Measurements from ENCODE around the gene CDC14B.

CDC14B gene

DNA sequence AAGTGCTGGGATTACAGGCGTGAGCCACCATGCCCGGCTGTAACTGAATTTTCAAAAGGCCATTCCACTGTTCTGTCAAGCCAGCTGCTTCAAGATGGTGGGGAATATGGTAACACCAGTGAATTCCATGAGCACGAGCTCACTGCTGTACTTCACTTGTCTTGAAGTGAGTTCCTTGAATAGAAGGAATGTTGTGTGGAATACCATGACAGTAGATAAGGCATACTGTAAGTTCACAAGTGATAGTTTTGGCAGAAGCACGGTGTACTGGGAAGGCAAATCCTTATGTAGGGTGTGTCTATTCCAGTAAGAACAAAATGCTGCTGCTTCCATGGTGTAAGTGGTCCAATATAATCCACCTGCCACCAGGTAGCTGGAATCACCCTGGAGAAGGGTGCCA is 42.1 kb upstream of the CDC14B start:
- no peak overlapping the region for H3K4me3 ChIP-seq (ENCODE audit: low read depth, low read length)
- in situ Hi-C loops (cut with HindIII; ENCODE audit: low sequenced_read_pairs) = no loop called here
- DNase-seq (ENCODE audit: low read depth, low spot score) = peak; percentile 13
- no peak for TF ChIP-seq CTCF (IDR thresholded peaks at IDR 0.05; ENCODE audit: low read depth, low read length)

DNA sequence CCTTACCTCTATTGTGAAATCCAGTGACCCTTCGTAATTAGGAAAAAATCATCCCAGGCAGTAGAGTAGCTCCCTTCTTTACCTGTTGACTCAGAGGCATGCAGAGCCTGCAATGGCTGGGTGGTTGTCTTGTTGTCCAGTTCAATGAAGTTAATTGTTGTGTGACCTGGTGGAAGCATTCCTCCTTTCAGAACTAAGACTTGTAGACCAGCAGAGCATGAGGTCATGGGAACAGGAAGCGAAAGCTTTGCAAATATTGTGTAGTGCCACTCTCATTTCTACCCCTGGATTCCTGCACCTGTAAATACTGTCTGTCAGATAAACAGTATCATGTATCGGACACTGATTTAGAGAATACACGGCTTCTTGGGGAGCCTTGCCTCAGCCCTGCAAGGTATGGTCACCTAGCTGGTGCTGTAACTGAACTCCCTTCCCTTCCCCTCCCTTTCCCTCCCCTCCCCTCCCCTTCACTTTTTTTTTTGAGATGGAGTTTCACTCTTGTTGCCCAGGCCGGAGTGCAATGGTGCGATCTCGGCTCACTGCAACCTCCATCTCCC is 41.1 kb upstream of the CDC14B start:
- no peak for DNase-seq (ENCODE audit: low read depth, low spot score)
- H3K4me3 ChIP-seq (ENCODE audit: low read depth, low read length) = no peak overlapping the region
- in situ Hi-C loops (cut with HindIII; ENCODE audit: low sequenced_read_pairs) = no loop called here
- no peak for TF ChIP-seq CTCF (IDR thresholded peaks at IDR 0.05; ENCODE audit: low read depth, low read length)

DNA sequence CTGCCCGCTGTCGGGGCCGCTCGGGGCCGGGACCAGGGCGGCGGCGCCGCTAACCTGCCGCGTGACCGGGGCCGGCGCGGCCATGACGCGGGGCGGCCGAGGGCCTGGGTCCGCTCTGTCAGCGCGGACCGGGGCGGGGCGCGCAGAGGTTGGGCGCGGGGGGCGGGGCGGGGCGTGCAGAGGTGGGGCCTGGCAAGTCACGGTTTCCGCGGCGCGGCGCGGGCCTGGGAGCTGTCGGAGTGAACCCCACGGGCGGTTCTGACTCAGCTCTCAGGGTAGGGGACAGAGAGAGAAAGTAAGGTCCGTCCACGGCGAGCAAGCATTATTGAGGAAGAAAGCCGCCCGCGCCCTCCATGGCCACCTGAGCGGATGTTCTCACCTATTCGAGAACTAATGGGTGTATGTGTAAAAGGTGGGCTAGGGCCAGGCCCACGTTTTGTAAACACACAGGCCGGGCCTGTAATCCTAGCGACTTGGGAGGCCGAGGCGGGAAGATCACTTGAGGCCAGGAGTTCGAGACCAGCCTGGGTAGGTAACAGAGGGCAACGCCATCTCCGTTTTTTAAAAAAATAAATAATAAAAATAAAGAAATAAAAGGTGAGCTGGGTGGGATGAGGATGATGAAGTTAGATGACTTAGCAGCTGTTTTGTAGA is 35.7 kb upstream of the CDC14B start, which contains the start of gene PRXL2C:
TSS of gene PRXL2C (minus strand) at position 120 of the 654 bp plus-strand sequence. CDS start at position 84, 36 bp downstream.
- H3K4me3 ChIP-seq (ENCODE audit: low read depth, low read length) = peak within 1 kb of the TSS; percentile 72
- TF ChIP-seq CTCF (IDR thresholded peaks at IDR 0.05; ENCODE audit: low read depth, low read length) = no peak
- peak; percentile 67 for DNase-seq (ENCODE audit: low read depth, low spot score)
- in situ Hi-C loops (cut with HindIII; ENCODE audit: low sequenced_read_pairs) = no loop called here

DNA sequence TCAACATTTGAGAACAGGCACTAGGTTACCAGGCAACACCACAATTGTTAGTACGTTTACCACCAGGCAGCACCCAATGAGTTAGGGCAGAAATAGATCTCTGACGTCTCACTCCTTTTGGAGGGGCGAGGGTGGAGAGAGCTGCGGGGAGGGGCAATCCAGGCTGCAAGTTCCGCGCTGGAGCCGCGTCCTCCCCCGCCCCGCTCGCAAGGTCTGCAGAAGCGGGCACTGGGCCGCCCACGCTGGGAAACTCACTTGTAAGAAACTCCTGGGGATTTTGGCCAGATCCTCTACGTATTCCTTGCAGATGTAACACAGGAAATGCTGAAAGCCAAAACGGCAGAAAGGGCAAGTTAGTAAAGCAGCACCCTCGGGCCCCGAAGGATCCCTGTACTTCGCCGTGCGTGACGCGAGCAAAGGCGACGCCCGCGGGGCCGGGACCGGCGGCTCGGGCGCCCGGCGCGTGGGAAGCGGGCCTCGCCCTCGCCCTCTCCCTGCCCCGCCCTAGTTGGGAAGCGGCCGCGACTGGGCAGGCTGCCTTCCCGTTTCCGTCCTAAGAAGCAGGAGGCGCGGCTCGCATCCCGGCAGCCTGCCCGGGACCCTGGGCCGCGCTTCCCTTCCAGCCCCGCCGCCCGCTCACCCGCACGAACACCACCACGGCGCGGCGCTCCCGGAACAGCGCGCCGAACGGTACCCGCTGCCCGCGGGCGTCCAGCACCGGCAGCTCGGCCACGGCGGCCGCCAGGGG is 35.0 kb upstream of the CDC14B start:
- in situ Hi-C loops (cut with HindIII; ENCODE audit: low sequenced_read_pairs) = no loop called here
- peak; percentile 89 for DNase-seq (ENCODE audit: low read depth, low spot score)
- TF ChIP-seq CTCF (IDR thresholded peaks at IDR 0.05; ENCODE audit: low read depth, low read length) = no peak
- peak overlapping the region; percentile 72 for H3K4me3 ChIP-seq (ENCODE audit: low read depth, low read length)

DNA sequence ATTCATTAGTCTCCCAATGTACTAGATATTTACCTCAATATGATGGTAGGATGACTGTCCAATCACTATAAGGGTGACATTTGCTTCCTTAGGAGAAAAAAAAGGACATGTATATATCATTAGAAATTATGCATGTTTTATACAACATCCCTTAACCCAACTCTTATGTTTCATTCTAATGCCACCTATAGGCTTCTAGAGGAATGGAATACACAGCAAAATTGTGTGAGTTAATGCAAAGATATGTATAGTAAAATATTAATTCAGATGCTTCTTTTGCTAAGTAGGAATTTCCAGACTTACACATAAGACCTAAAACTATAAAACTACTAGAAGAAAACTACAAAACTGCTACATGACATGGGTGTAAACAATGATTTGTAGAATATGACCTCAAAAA is 32.0 kb upstream of the CDC14B start:
- TF ChIP-seq CTCF (IDR thresholded peaks at IDR 0.05; ENCODE audit: low read depth, low read length) = peak; percentile 63
- peak; percentile 36 for DNase-seq (ENCODE audit: low read depth, low spot score)
- no peak overlapping the region for H3K4me3 ChIP-seq (ENCODE audit: low read depth, low read length)
- in situ Hi-C loops (cut with HindIII; ENCODE audit: low sequenced_read_pairs) = no loop called here

DNA sequence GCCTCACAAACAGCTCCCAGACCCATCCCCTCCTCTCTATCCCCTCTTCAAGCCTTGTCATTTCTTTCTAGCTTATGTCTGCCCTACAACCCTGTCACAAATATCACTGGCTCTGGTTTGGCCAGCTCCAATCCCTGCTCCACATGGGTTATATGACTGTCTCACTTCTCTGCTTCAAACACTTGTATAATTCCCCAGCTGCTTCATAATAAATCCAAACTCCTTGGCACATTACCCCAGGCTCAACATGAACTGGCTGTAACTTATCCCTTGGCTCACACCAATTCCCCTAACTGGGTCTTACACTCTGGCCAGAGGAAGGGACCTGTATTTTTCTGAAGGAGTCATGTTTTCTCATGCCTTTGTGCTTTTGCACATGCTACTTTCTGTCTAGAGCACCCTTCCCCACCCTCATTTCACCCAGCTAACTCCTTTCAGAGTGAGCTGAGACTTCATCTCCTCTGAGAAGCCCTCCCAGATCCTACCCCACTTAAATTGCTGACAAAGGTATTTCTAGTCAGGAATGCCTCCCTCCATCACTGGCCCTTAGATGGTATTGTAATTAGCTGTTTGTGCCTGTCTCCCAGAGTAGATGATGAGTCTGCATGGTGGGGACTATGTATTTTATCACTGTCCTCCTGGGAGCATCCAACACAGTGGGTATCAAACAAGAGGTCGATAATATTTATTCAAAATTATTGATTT is 30.1 kb upstream of the CDC14B start:
- H3K4me3 ChIP-seq (ENCODE audit: low read depth, low read length) = no peak overlapping the region
- in situ Hi-C loops (cut with HindIII; ENCODE audit: low sequenced_read_pairs) = no loop called here
- TF ChIP-seq CTCF (IDR thresholded peaks at IDR 0.05; ENCODE audit: low read depth, low read length) = no peak
- DNase-seq (ENCODE audit: low read depth, low spot score) = no peak

Data from astrocyte of the spinal cord (primary cell).